Thyroid gland (tissue), 4 donors: ENCODE measurements around the gene COG5. TPM values are rescaled to one million over a fixed set of nuclear protein-coding genes. Genes with fewer than 3 reads are reported as not detected.

Source experiments
- DNase-seq, 2 donors: peaks; one replicate each; pipeline ENCODE4 v3.0.0-alpha.2; 2019
- H3K27ac ChIP-seq, 3 donors: fragments of 200-600 bp; sonication (generic); 1 replicate in 2 of 3; 2 replicates in 1 of 3; pipeline ENCODE4 v1.5.1; 2016 to 2019; ENCODE audit warnings: mild to moderate bottlenecking in 1 of 3, moderate library complexity in 1 of 3
- H3K27me3 ChIP-seq: fragments of 200-600 bp; sonication (generic); one replicate; pipeline ENCODE4 v1.5.1; 2019
- H3K36me3 ChIP-seq, 2 donors: fragments of 200-600 bp; sonication (generic); one replicate each; pipeline ENCODE4 v1.5.1; 2016 to 2019
- H3K4me1 ChIP-seq, 2 donors: fragments of 200-600 bp; sonication (generic); one replicate each; pipeline ENCODE4 v1.5.1; 2017 to 2019
- H3K4me3 ChIP-seq, 3 donors: fragments of 200-600 bp; sonication (generic); replicated peaks in 1 of 3; 1 replicate in 2 of 3; 2 replicates in 1 of 3; pipeline ENCODE4 v1.5.1; 2016; ENCODE audit warnings: mild to moderate bottlenecking in 1 of 3
- H3K9me3 ChIP-seq: fragments of 200-600 bp; sonication (generic); one replicate; pipeline ENCODE4 v1.5.1; 2017
- POLR2A ChIP-seq, 2 donors: fragments of 450-650 bp; IDR thresholded peaks; one replicate each; pipeline ENCODE4 v1.6.1; 2017; ENCODE audit warnings: antibody characterized with exemption in 2 of 2, mild to moderate bottlenecking in 2 of 2, moderate library complexity in 1 of 2
- WGBS, 2 donors: methylation state at CpG; one replicate each; pipeline ENCODE4 v1.1.5; 2017; 5-methylcytosine and 5-hydroxymethylcytosine counted together
- intact Hi-C: fragments of 100-400 bp; cut with DNase I; formaldehyde crosslinking; loops from one replicate; pipeline ENCODE4 v1.15.1; 2023
- total RNA-seq, 4 donors: library from RNA; depleted of rRNA; stranded (reverse); fragments of >200 nt; gene quantifications; one replicate each; pipeline ENCODE4 v1.2.3, GENCODE V29; 2016
- TF ChIP-seq, protein P1 (sequence below), 6 experiments: fragments of 200-600 bp in 3 of 6; fragments of 450-650 bp in 3 of 6; sonication (generic) in 3 of 6; IDR thresholded peaks; one replicate each; pipeline ENCODE4 v1.5.1; 2016 to 2019; ENCODE audit warnings: antibody characterized with exemption in 6 of 6, mild to moderate bottlenecking in 2 of 6, inconsistent platforms in 1 of 6, moderate library complexity in 1 of 6

The COG5 gene
- total RNA-seq, 4 donors from 2014 or later = 108 to 268 (median 148) TPM

DNA sequence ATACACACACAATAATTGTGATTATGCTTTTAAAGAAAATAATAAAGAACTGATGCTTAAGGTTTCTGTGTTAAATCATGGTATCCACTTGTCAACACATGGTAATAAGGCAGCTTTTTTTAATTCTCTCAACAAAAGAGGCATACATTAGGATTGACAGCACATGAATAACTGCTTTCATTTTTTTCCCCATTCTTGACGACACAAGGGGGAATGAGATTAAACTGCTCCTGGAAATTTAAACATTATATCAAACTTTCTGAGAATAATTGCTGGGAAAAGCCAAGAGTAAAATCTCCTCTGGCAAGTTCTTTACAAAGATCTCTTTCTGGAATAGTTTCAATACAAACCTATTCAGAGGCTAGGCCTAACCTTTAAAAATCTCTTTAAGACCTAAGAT, 192.9 kb downstream of the COG5 start:
- intact Hi-C loops = no loop called here

GRCh38 chr7:107364787-107365186, 198.9 kb downstream of the COG5 start:
- Histone ChIP-seq H3K9me3 (no peaks in the 10 kb centered on the region), H3K36me3 (peaks cover 12 to 13% of the 10 kb centered on the region in 2 donors), H3K27me3 (no peaks in the 10 kb centered on the region), H3K27ac (no peak overlapping the region), H3K4me1 (no peaks in the 10 kb centered on the region), H3K4me3 (no peak overlapping the region)
- intact Hi-C loops = no loop called here
- no peak for TF ChIP-seq POLR2A (IDR thresholded peaks at IDR 0.05)
- TF ChIP-seq, protein P1, sequence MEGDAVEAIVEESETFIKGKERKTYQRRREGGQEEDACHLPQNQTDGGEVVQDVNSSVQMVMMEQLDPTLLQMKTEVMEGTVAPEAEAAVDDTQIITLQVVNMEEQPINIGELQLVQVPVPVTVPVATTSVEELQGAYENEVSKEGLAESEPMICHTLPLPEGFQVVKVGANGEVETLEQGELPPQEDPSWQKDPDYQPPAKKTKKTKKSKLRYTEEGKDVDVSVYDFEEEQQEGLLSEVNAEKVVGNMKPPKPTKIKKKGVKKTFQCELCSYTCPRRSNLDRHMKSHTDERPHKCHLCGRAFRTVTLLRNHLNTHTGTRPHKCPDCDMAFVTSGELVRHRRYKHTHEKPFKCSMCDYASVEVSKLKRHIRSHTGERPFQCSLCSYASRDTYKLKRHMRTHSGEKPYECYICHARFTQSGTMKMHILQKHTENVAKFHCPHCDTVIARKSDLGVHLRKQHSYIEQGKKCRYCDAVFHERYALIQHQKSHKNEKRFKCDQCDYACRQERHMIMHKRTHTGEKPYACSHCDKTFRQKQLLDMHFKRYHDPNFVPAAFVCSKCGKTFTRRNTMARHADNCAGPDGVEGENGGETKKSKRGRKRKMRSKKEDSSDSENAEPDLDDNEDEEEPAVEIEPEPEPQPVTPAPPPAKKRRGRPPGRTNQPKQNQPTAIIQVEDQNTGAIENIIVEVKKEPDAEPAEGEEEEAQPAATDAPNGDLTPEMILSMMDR (IDR thresholded peaks at IDR 0.05) = no peak
- DNase-seq = no peak
- 94 to 98% methylated on average over 1 of the region's 1 CpG for WGBS, 2 donors

More for the DNA sequence above, 192.9 kb downstream of the COG5 start:
- no peaks in the 10 kb centered on the region for H3K4me1 ChIP-seq
- no peaks in the 10 kb centered on the region for H3K36me3 ChIP-seq
- TF ChIP-seq, protein P1 (IDR thresholded peaks at IDR 0.05) = no peak
- no peak for TF ChIP-seq POLR2A (IDR thresholded peaks at IDR 0.05)
- H3K27ac ChIP-seq = no peak overlapping the region
- no peaks in the 10 kb centered on the region for H3K9me3 ChIP-seq
- 85 to 87% methylated on average over 1 of the region's 1 CpG for WGBS, 2 donors
- no peak overlapping the region for H3K4me3 ChIP-seq
- no peak for DNase-seq
- H3K27me3 ChIP-seq = no peaks in the 10 kb centered on the region

GRCh38 chr7:107359520-107360316, 204.0 kb downstream of the COG5 start:
- no peak for DNase-seq
- Histone ChIP-seq H3K4me1 (no peaks in the 10 kb centered on the region), H3K27me3 (no peaks in the 10 kb centered on the region), H3K9me3 (no peaks in the 10 kb centered on the region), H3K4me3 (no peak overlapping the region), H3K27ac (no peak overlapping the region), H3K36me3 (peaks cover 17 to 19% of the 10 kb centered on the region in 2 donors)
- TF ChIP-seq, protein P1 (IDR thresholded peaks at IDR 0.05) = no peak
- no peak for TF ChIP-seq POLR2A (IDR thresholded peaks at IDR 0.05)
- intact Hi-C loops = no loop called here
- 90 to 100% methylated on average over 2 to 9 of the region's 9 CpGs for WGBS, 2 donors

GRCh38 chr7:107355616-107356015, 208.1 kb downstream of the COG5 start:
- TF ChIP-seq POLR2A (IDR thresholded peaks at IDR 0.05) = no peak
- TF ChIP-seq, protein P1 (IDR thresholded peaks at IDR 0.05) = no peak
- H3K36me3 ChIP-seq = peaks cover 12 to 16% of the 10 kb centered on the region in 2 donors
- no peaks in the 10 kb centered on the region for H3K9me3 ChIP-seq
- H3K27me3 ChIP-seq = no peaks in the 10 kb centered on the region
- intact Hi-C loops = no loop called here
- WGBS, 2 donors = 96% methylated on average over 2 of the region's 2 CpGs
- no peak overlapping the region for H3K4me3 ChIP-seq
- no peak for DNase-seq
- H3K27ac ChIP-seq = no peak overlapping the region
- H3K4me1 ChIP-seq = no peaks in the 10 kb centered on the region

GRCh38 chr7:107354640-107355039, 209.1 kb downstream of the COG5 start:
- Histone ChIP-seq H3K27me3 (no peaks in the 10 kb centered on the region), H3K36me3 (peaks cover 3 to 6% of the 10 kb centered on the region in 2 donors), H3K4me1 (no peaks in the 10 kb centered on the region), H3K4me3 (no peak overlapping the region), H3K9me3 (no peaks in the 10 kb centered on the region), H3K27ac (no peak overlapping the region)
- 96 to 97% methylated on average over 3 of the region's 3 CpGs for WGBS, 2 donors
- intact Hi-C loops = no loop called here
- TF ChIP-seq, protein P1 (IDR thresholded peaks at IDR 0.05) = no peak
- no peak for TF ChIP-seq POLR2A (IDR thresholded peaks at IDR 0.05)
- no peak for DNase-seq
